ENCODE results near the gene TBX2. TPM values are rescaled to one million over a fixed set of nuclear protein-coding genes. Genes with fewer than 3 reads are reported as not detected.

Gene TBX2
- total RNA-seq, 1 experiment from 2014 or later = not detected

- DNase-seq (ENCODE audit: low spot score) = peak; percentile 85
- H3K27ac ChIP-seq (ENCODE audit: low read depth, low read length, poor library complexity, severe bottlenecking) = peak overlapping the region; percentile 76
- peaks cover 18% of the 10 kb centered on the region for H3K27me3 ChIP-seq (replicated peaks; ENCODE audit: insufficient read depth, low read depth, low read length, poor library complexity)
- no peaks in the 10 kb centered on the region for H3K36me3 ChIP-seq (ENCODE audit: insufficient read depth, low read length, poor library complexity, severe bottlenecking)
- no TSS peak for BruUV-seq (replicated peaks)
- peak; percentile 98 for TF ChIP-seq CTCF (conservative IDR thresholded peaks at IDR 0.05; ENCODE audit: low read depth, low read length)
- TF ChIP-seq EZH2 (IDR thresholded peaks at IDR 0.05; ENCODE audit: borderline replicate concordance, low read depth, low read length, poor library complexity, severe bottlenecking) = no peak
- ChIA-PET CTCF (interaction anchor here (0.5 to 1.4 kb wide), 6 partner anchors 9 to 691 kb away, joined by 3 to 11 read pairs (median 4); no protein-coding TSS in a partner anchor), POLR2A (ENCODE audit: low non-redundant PET) (interaction anchor here (0.6 kb wide), 1 partner anchor 523 kb away, joined by 8 read pairs; no protein-coding TSS in a partner anchor)
- H3K9me3 ChIP-seq (ENCODE audit: low read depth, low read length, poor library complexity, severe bottlenecking) = no peaks in the 10 kb centered on the region
- H3K4me3 ChIP-seq (ENCODE audit: low read depth, low read length, poor library complexity, severe bottlenecking) = peak overlapping the region; percentile 59
- intact Hi-C loops (cut with micrococcal nuclease; ENCODE audit: unreplicated experiment) = loop anchor here (5.0 kb wide), 1 partner anchor 170 kb away; no protein-coding TSS in a partner anchor
- peaks cover 21% of the 10 kb centered on the region for H3K4me1 ChIP-seq (ENCODE audit: insufficient read depth, low read length, poor library complexity, severe bottlenecking)
These were observed 12.7 kb downstream of the TBX2 start for GRCh38 chr17:61412143-61412859.

GRCh38 chr17:61412860-61413660, 13.4 kb downstream of the TBX2 start:
- CTCF ChIA-PET = interaction anchor here (1.0 to 1.4 kb wide), 3 partner anchors 10 to 692 kb away, joined by 4 to 11 read pairs (median 4); no protein-coding TSS in a partner anchor
- Histone ChIP-seq H3K27ac (ENCODE audit: low read depth, low read length, poor library complexity, severe bottlenecking) (peak overlapping the region; percentile 76), H3K27me3 (replicated peaks; ENCODE audit: insufficient read depth, low read depth, low read length, poor library complexity) (peaks cover 17% of the 10 kb centered on the region)

More at GRCh38 chr17:61412860-61413660, 13.4 kb downstream of the TBX2 start:
- DNase-seq (ENCODE audit: low spot score) = no peak
- H3K36me3 ChIP-seq (ENCODE audit: insufficient read depth, low read length, poor library complexity, severe bottlenecking) = no peaks in the 10 kb centered on the region
- intact Hi-C loops (cut with micrococcal nuclease; ENCODE audit: unreplicated experiment) = loop anchor here (5.0 kb wide), 1 partner anchor 169 kb away; no protein-coding TSS in a partner anchor
- POLR2A ChIA-PET (ENCODE audit: low non-redundant PET) = no interaction called here
- peak overlapping the region; percentile 59 for H3K4me3 ChIP-seq (ENCODE audit: low read depth, low read length, poor library complexity, severe bottlenecking)
- BruUV-seq (replicated peaks) = no TSS peak
- H3K9me3 ChIP-seq (ENCODE audit: low read depth, low read length, poor library complexity, severe bottlenecking) = no peaks in the 10 kb centered on the region
- H3K4me1 ChIP-seq (ENCODE audit: insufficient read depth, low read length, poor library complexity, severe bottlenecking) = peaks cover 21% of the 10 kb centered on the region
- TF ChIP-seq EZH2 (IDR thresholded peaks at IDR 0.05; ENCODE audit: borderline replicate concordance, low read depth, low read length, poor library complexity, severe bottlenecking) = no peak
- TF ChIP-seq CTCF (conservative IDR thresholded peaks at IDR 0.05; ENCODE audit: low read depth, low read length) = no peak

Data from A673 (cell line).